KBM-7 (cell line): ENCODE measurements around the gene AHCYL2.
"Not testable (repeated sequence)": the region's sequence is repeated elsewhere in the genome, so short reads cannot be mapped to it uniquely, and the experiment has no call there.

ENCODE experiments used
- DNase-seq: peaks from one replicate; pipeline ENCODE4 v3.0.0-alpha.2; 2015
- in situ Hi-C: fragments of 300-500 bp; cut with MboI; formaldehyde crosslinking; loops from 2 replicates; pipeline ENCODE4 v1.14.3; 2020; ENCODE audit warnings: low sequenced_read_pairs, low pct_unique_long_range_greater_than_20kb, mixed read lengths

The AHCYL2 gene

GRCh38 chr7:129367700-129368388 lies 143.0 kb downstream of the AHCYL2 start:
- DNase-seq = peak; percentile 84
- in situ Hi-C loops = no loop called here

GRCh38 chr7:129368389-129368986 lies 143.7 kb downstream of the AHCYL2 start:
- in situ Hi-C loops = no loop called here
- DNase-seq = no peak

GRCh38 chr7:129369447-129369846 lies 144.6 kb downstream of the AHCYL2 start:
- DNase-seq, in situ Hi-C loops: not testable (repeated sequence)

- in situ Hi-C loops = no loop called here
Measured at GRCh38 chr7:129370812-129371211, 146.0 kb downstream of the AHCYL2 start.

GRCh38 chr7:129371487-129371886 lies 146.7 kb downstream of the AHCYL2 start:
- DNase-seq = no peak
- in situ Hi-C loops = no loop called here

More at GRCh38 chr7:129370812-129371211, 146.0 kb downstream of the AHCYL2 start:
- no peak for DNase-seq

GRCh38 chr7:129373651-129374428 lies 149.0 kb downstream of the AHCYL2 start:
- in situ Hi-C loops = no loop called here
- DNase-seq = no peak

- no peak for DNase-seq
- in situ Hi-C loops = no loop called here
Measured at GRCh38 chr7:129375141-129375938, 150.5 kb downstream of the AHCYL2 start.

GRCh38 chr7:129376076-129376777 lies 151.4 kb downstream of the AHCYL2 start:
- in situ Hi-C loops = no loop called here
- DNase-seq = peak; percentile 46

- peak; percentile 28 for DNase-seq
- in situ Hi-C loops = no loop called here
Measured at GRCh38 chr7:129376778-129377700, 152.2 kb downstream of the AHCYL2 start.

GRCh38 chr7:129381710-129382484 lies 157.1 kb downstream of the AHCYL2 start:
- no peak for DNase-seq
- in situ Hi-C loops = no loop called here

GRCh38 chr7:129383542-129384132 lies 158.8 kb downstream of the AHCYL2 start:
- DNase-seq = no peak
- in situ Hi-C loops = no loop called here

- DNase-seq = no peak
- in situ Hi-C loops = no loop called here
Measured at GRCh38 chr7:129385116-129385515, 160.3 kb downstream of the AHCYL2 start.

GRCh38 chr7:129385598-129385997 lies 160.8 kb downstream of the AHCYL2 start:
- in situ Hi-C loops = no loop called here
- DNase-seq = no peak

- in situ Hi-C loops = no loop called here
- no peak for DNase-seq
Measured at GRCh38 chr7:129386506-129386905, 161.7 kb downstream of the AHCYL2 start.

GRCh38 chr7:129387537-129387936 lies 162.7 kb downstream of the AHCYL2 start:
- in situ Hi-C loops = no loop called here
- DNase-seq = no peak

GRCh38 chr7:129388333-129389098 lies 163.7 kb downstream of the AHCYL2 start:
- in situ Hi-C loops = no loop called here
- DNase-seq = no peak
